ENCODE data around the gene FAM151A.

DNA sequence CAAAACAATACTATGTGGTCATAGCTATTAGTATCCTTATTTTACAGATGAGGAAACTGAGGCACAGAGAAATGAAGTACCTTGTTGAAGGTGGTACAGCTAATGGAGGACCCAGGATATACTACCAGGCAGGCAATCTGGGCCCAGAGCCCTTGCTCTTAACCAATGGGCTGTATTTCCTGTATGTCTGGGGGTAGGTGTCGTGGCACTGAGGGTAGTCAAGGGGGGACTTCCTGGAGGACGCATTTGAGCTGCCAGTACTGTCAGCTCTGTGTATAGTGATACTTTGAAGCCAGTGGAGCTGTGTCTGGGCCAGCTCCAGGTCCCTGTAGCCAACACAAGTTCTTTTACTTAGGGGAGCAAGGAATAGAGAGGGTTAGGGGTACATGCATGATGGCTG is 34.9 kb downstream of the FAM151A start:
- TF ChIP-seq, protein P1, sequence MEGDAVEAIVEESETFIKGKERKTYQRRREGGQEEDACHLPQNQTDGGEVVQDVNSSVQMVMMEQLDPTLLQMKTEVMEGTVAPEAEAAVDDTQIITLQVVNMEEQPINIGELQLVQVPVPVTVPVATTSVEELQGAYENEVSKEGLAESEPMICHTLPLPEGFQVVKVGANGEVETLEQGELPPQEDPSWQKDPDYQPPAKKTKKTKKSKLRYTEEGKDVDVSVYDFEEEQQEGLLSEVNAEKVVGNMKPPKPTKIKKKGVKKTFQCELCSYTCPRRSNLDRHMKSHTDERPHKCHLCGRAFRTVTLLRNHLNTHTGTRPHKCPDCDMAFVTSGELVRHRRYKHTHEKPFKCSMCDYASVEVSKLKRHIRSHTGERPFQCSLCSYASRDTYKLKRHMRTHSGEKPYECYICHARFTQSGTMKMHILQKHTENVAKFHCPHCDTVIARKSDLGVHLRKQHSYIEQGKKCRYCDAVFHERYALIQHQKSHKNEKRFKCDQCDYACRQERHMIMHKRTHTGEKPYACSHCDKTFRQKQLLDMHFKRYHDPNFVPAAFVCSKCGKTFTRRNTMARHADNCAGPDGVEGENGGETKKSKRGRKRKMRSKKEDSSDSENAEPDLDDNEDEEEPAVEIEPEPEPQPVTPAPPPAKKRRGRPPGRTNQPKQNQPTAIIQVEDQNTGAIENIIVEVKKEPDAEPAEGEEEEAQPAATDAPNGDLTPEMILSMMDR (IDR thresholded peaks at IDR 0.05) = no peak
- TF ChIP-seq POLR2A (IDR thresholded peaks at IDR 0.05) (no peak), POLR2AphosphoS5 (IDR thresholded peaks at IDR 0.05) (no peak)

All from transverse colon (tissue), 4 donors.